Smooth muscle cell (in vitro differentiated cells): ENCODE results near the gene PAK2. TPM values are rescaled to one million over a fixed set of nuclear protein-coding genes. Genes with fewer than 3 reads are reported as not detected.
"Not testable (repeated sequence)": the region's sequence is repeated elsewhere in the genome, so short reads cannot be mapped to it uniquely, and the experiment has no call there.

Experiments
- DNase-seq: peaks from one replicate; lab custom pipeline; 2025; ENCODE audit not compliant: unreplicated experiment; lab: John Stamatoyannopoulos, UW
- H2AFZ ChIP-seq: fragments of 200-600 bp; sonication (generic); 2 replicates; pipeline ENCODE4 v1.6.0; 2016; ENCODE audit warnings: antibody characterized with exemption, low read depth, mild to moderate bottlenecking
- H3F3A ChIP-seq: fragments of 200-600 bp; sonication (generic); 2 replicates; pipeline ENCODE4 v1.6.0; 2017; ENCODE audit warnings: antibody characterized with exemption, low read depth
- H3K27ac ChIP-seq: fragments of 200-600 bp; sonication (generic); 2 replicates; pipeline ENCODE4 v1.5.1; 2016; ENCODE audit warnings: low read depth, mild to moderate bottlenecking
- H3K27me3 ChIP-seq: fragments of 200-600 bp; sonication (generic); 2 replicates; pipeline ENCODE4 v1.6.1; 2016; ENCODE audit warnings: low read depth, mild to moderate bottlenecking
- H3K36me3 ChIP-seq: fragments of 200-600 bp; sonication (generic); 2 replicates; pipeline ENCODE4 v1.5.1; 2016; ENCODE audit warnings: low read depth
- H3K4me1 ChIP-seq: fragments of 200-600 bp; sonication (generic); 2 replicates; pipeline ENCODE4 v1.5.1; 2016; ENCODE audit warnings: low read depth
- H3K4me2 ChIP-seq: fragments of 200-600 bp; sonication (generic); 2 replicates; pipeline ENCODE4 v1.6.0; 2016; ENCODE audit warnings: mild to moderate bottlenecking
- H3K4me3 ChIP-seq: fragments of 200-600 bp; sonication (generic); 2 replicates; pipeline ENCODE4 v1.5.1; 2016; ENCODE audit warnings: mild to moderate bottlenecking
- H3K79me2 ChIP-seq: fragments of 200-600 bp; sonication (generic); 2 replicates; pipeline ENCODE4 v1.6.0; 2016; ENCODE audit warnings: low read depth, mild to moderate bottlenecking
- H3K9ac ChIP-seq: fragments of 200-600 bp; sonication (generic); 2 replicates; pipeline ENCODE4 v1.6.0; 2016; ENCODE audit warnings: low read depth
- H3K9me3 ChIP-seq: fragments of 200-600 bp; sonication (generic); replicated peaks from 2 replicates; pipeline ENCODE4 v1.5.1; 2016; ENCODE audit warnings: low read depth
- H4K20me1 ChIP-seq: fragments of 200-600 bp; sonication (generic); 2 replicates; pipeline ENCODE4 v1.6.0; 2016; ENCODE audit warnings: low read depth
- CTCF ChIP-seq: fragments of 200-600 bp; sonication (generic); IDR thresholded peaks from 2 replicates; pipeline ENCODE4 v1.5.1; 2017; ENCODE audit warnings: borderline replicate concordance, mild to moderate bottlenecking, antibody characterized with exemption; ENCODE audit not compliant: insufficient read depth, poor library complexity, severe bottlenecking
- WGBS: methylation state at CpG from one replicate; pipeline ENCODE4 v1.1.7; 2016; ENCODE audit warnings: low lambda C conversion rate; 5-methylcytosine and 5-hydroxymethylcytosine counted together
- polyA plus RNA-seq: library from polyadenylated mRNA; unstranded; fragments of >200 nt; fragmentation: Nextera tagmentation; extraction: Ambion mirVana; gene quantifications from 2 replicates; pipeline ENCODE4 v1.2.1, GENCODE V29; 2016
- total RNA-seq: library from RNA; depleted of rRNA; stranded (reverse); fragments of >200 nt; gene quantifications from 2 replicates; pipeline ENCODE4 v1.2.3, GENCODE V29; 2014

PAK2 gene
- total and polyA plus RNA-seq, 2 experiments from 2014 or later, result 20.6 to 98.4 TPM

- no peaks in the 10 kb centered on the region for H3F3A ChIP-seq
- peak overlapping the region; percentile 96 for H3K4me3 ChIP-seq
- TF ChIP-seq CTCF, result no peak
- WGBS, result under 1% methylated on average over 30 of the region's 30 CpGs
- peak overlapping the region; percentile 97 for H3K9ac ChIP-seq
- peak; percentile 41 for DNase-seq
- no peaks in the 10 kb centered on the region for H3K27me3 ChIP-seq
- H3K36me3 ChIP-seq, result no peaks in the 10 kb centered on the region
- H3K27ac ChIP-seq, result peak overlapping the region; percentile 98
- H3K9me3 ChIP-seq, result no peaks in the 10 kb centered on the region
- peaks cover 50% of the 10 kb centered on the region for H3K79me2 ChIP-seq
- H3K4me2 ChIP-seq, result peak overlapping the region; percentile 93
- peaks cover 11% of the 10 kb centered on the region for H3K4me1 ChIP-seq
- H2AFZ ChIP-seq, result peak overlapping the region; percentile 6
- peaks cover 47% of the 10 kb centered on the region for H4K20me1 ChIP-seq
Measured at GRCh38 chr3:196740481-196741248, 1.0 kb downstream of the PAK2 start.

DNA sequence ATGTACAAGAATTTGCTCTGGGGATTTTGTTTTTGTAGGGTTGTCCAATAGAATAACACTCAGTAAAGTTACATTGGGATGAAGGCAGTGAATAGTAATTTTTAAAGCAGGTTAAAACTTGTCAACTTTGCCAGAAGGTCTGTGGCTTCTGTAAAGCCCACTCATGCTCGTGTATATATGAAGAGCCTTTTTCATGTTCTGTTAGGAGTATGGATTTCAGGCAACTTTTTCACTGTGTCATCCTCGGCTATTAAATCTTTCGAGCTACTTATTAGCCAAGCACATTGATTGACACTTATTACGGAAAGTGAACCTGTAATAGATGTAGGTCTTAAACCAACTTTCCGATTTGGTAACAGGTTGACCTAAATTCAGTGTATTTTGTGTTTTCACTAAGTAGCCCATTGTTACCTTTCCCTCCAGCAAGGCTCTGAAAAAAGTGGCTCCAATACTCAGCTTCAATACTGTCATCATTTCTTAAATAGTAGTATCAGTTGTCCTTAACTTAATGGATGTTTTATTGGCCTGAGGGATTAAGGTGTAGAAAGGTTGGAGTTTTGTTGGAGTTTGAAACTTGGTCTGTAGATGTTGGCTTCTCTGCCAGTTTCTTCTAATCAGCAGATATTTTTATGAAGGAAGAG lies 1.7 kb downstream of the PAK2 start:
- WGBS, result 34% methylated on average over 5 of the region's 5 CpGs
- H3K4me1 ChIP-seq, result peaks cover 11% of the 10 kb centered on the region
- DNase-seq, result no peak

GRCh38 chr3:196743569-196743968 lies 3.9 kb downstream of the PAK2 start:
- not testable (repeated sequence) for H3K27me3 ChIP-seq
- WGBS, result 94% methylated on average over 10 of the region's 10 CpGs
- H4K20me1 ChIP-seq, result peaks cover 74% of the 10 kb centered on the region

More for the DNA sequence above, 1.7 kb downstream of the PAK2 start:
- no peak for TF ChIP-seq CTCF
- peaks cover 54% of the 10 kb centered on the region for H4K20me1 ChIP-seq
- H3K27ac ChIP-seq, result peak overlapping the region; percentile 98
- H3K4me3 ChIP-seq, result peak overlapping the region; percentile 96
- no peaks in the 10 kb centered on the region for H3F3A ChIP-seq
- H3K79me2 ChIP-seq, result peaks cover 57% of the 10 kb centered on the region
- peak overlapping the region; percentile 97 for H3K9ac ChIP-seq
- H2AFZ ChIP-seq, result peak overlapping the region; percentile 6
- peak overlapping the region; percentile 93 for H3K4me2 ChIP-seq
- H3K36me3 ChIP-seq, result no peaks in the 10 kb centered on the region
- no peaks in the 10 kb centered on the region for H3K27me3 ChIP-seq
- no peaks in the 10 kb centered on the region for H3K9me3 ChIP-seq

DNA sequence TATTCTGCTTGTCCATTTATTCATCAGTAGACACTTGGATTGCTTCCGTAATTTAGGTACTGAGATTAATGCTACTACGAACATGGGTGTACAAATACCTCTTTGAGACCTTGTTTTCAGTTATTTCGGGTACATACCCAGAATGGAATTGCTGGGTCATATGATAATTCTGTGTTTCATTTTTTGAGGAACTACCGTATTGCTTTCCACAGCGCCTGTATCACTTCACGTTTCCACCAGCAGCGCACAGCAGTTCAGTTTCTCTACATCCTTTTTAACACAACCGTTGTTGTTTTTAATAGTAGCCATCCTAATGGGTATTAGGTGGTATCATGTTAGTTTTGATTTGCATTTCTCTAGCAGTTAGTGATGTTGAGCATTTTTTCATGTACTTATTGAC lies 9.5 kb downstream of the PAK2 start:
- peaks cover 95% of the 10 kb centered on the region for H4K20me1 ChIP-seq
- H3K4me1 ChIP-seq, result peaks cover 2% of the 10 kb centered on the region
- H3K27me3 ChIP-seq, result no peaks in the 10 kb centered on the region
- no peak overlapping the region for H3K27ac ChIP-seq
- no peak overlapping the region for H2AFZ ChIP-seq
- TF ChIP-seq CTCF, result no peak
- peaks cover 94% of the 10 kb centered on the region for H3K79me2 ChIP-seq
- no peaks in the 10 kb centered on the region for H3K36me3 ChIP-seq
- DNase-seq, result no peak
- no peak overlapping the region for H3K9ac ChIP-seq
- no peak overlapping the region for H3K4me3 ChIP-seq
- no peak overlapping the region for H3K4me2 ChIP-seq
- WGBS, result 95% methylated on average over 8 of the region's 8 CpGs
- no peaks in the 10 kb centered on the region for H3F3A ChIP-seq
- no peaks in the 10 kb centered on the region for H3K9me3 ChIP-seq

More at GRCh38 chr3:196743569-196743968, 3.9 kb downstream of the PAK2 start:
- not testable (repeated sequence) for H3K9ac ChIP-seq, H3K4me2 ChIP-seq, H3K36me3 ChIP-seq, H3K9me3 ChIP-seq, H3K27ac ChIP-seq, H3F3A ChIP-seq, H3K4me3 ChIP-seq, H2AFZ ChIP-seq, DNase-seq
- peaks cover 11% of the 10 kb centered on the region for H3K4me1 ChIP-seq
- peaks cover 79% of the 10 kb centered on the region for H3K79me2 ChIP-seq
